Spleen (tissue), 7 donors: ENCODE results near the gene PLXNC1.

Source experiments
- POLR2AphosphoS5 ChIP-seq, 3 donors: sonication (generic); formaldehyde crosslinking; IDR thresholded peaks; one replicate each; pipeline ENCODE4 v1.5.1; 2017; ENCODE audit warnings: antibody characterized with exemption in 3 of 3
- TF ChIP-seq, protein P1 (sequence below), 11 experiments: fragments of 200-600 bp in 7 of 11; fragments of 450-650 bp in 4 of 11; sonication (generic) in 4 of 11; IDR thresholded peaks in 8 of 11; conservative IDR thresholded peaks in 3 of 11; 1 replicate in 7 of 11; 2 replicates in 4 of 11; pipeline versions ENCODE4 v1.4.0 to v1.8.0; 2016 to 2021; ENCODE audit warnings: antibody characterized with exemption in 11 of 11, inconsistent platforms in 4 of 11, mild to moderate bottlenecking in 1 of 11
- donor health status: DM: no; HTN: no; CAD: no; lungs with moderate emphysema.
- donor health status: DM: no; HTN: no; CAD: no.
- donor health status: DM: no; HTN: no; CAD: no.

DNA sequence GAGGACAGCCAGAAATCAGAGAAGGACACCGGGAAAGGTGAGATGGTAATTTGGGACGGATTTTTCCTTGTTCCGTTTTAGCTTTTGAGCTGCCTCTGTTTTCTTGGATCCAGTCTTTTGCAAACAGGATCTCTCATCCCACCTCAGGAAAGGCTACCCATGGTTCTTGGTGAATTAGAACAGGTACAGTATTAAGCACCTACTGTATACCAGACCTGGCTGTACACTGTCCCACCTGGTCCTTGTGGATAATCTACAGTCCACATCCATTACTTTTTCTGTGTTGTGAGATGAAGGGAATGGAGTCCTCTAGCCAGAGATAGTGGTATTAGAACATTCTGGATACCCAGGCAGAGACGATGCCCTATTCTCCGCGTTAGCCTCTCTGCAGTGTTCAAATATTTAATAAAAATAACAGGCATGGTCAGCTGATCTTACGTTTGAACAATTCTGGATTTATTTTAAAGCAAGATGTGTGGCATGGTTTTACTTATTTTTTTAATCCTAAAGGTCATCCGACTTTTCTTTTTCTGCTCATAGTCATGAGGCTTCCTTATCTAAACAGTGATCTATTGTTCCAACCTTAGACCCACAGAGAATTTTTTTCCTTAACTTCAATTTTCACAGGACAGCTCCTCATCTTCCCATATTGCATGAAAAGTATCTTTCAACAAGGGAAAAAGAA is 18.8 kb downstream of the PLXNC1 start:
- TF ChIP-seq, protein P1, sequence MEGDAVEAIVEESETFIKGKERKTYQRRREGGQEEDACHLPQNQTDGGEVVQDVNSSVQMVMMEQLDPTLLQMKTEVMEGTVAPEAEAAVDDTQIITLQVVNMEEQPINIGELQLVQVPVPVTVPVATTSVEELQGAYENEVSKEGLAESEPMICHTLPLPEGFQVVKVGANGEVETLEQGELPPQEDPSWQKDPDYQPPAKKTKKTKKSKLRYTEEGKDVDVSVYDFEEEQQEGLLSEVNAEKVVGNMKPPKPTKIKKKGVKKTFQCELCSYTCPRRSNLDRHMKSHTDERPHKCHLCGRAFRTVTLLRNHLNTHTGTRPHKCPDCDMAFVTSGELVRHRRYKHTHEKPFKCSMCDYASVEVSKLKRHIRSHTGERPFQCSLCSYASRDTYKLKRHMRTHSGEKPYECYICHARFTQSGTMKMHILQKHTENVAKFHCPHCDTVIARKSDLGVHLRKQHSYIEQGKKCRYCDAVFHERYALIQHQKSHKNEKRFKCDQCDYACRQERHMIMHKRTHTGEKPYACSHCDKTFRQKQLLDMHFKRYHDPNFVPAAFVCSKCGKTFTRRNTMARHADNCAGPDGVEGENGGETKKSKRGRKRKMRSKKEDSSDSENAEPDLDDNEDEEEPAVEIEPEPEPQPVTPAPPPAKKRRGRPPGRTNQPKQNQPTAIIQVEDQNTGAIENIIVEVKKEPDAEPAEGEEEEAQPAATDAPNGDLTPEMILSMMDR (IDR thresholded peaks at IDR 0.05 in 8 of 11, conservative IDR thresholded peaks at IDR 0.05 in 3 of 11): no peak
- no peak for TF ChIP-seq POLR2AphosphoS5 (IDR thresholded peaks at IDR 0.05)
